ENCODE results near the gene RBPJL. TPM values are rescaled to one million over a fixed set of nuclear protein-coding genes. Genes with fewer than 3 reads are reported as not detected.
A peak's percentile ranks its signal among the peaks of the same experiment; 100 is the strongest.

RBPJL gene
- total RNA-seq, 4 donors from 2014 or later, result not detected

DNA sequence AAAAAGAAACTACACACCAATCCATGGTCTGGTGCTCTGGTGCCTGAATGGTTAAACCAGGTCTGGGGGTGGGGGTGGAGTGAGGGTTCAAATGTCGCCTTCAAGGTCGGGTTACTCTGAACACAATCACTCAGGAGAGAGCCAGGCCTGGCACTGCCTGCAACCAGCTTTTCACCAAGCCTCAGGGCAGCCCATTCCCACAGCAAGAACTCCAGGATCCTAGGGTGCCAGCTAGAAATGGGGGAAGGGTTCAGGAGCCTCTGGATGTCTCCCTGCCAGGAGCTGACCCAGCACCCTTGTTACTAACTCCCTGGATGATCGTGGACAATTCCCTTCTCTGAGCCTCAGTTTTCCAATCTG lies 34.9 kb downstream of the RBPJL start:
- TF ChIP-seq, protein P1, sequence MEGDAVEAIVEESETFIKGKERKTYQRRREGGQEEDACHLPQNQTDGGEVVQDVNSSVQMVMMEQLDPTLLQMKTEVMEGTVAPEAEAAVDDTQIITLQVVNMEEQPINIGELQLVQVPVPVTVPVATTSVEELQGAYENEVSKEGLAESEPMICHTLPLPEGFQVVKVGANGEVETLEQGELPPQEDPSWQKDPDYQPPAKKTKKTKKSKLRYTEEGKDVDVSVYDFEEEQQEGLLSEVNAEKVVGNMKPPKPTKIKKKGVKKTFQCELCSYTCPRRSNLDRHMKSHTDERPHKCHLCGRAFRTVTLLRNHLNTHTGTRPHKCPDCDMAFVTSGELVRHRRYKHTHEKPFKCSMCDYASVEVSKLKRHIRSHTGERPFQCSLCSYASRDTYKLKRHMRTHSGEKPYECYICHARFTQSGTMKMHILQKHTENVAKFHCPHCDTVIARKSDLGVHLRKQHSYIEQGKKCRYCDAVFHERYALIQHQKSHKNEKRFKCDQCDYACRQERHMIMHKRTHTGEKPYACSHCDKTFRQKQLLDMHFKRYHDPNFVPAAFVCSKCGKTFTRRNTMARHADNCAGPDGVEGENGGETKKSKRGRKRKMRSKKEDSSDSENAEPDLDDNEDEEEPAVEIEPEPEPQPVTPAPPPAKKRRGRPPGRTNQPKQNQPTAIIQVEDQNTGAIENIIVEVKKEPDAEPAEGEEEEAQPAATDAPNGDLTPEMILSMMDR (IDR thresholded peaks at IDR 0.05), result no peak
- ATAC-seq (ENCODE audit: low FRiP score) (no peak), DNase-seq (ENCODE audit: low spot score) (no peak)

DNA sequence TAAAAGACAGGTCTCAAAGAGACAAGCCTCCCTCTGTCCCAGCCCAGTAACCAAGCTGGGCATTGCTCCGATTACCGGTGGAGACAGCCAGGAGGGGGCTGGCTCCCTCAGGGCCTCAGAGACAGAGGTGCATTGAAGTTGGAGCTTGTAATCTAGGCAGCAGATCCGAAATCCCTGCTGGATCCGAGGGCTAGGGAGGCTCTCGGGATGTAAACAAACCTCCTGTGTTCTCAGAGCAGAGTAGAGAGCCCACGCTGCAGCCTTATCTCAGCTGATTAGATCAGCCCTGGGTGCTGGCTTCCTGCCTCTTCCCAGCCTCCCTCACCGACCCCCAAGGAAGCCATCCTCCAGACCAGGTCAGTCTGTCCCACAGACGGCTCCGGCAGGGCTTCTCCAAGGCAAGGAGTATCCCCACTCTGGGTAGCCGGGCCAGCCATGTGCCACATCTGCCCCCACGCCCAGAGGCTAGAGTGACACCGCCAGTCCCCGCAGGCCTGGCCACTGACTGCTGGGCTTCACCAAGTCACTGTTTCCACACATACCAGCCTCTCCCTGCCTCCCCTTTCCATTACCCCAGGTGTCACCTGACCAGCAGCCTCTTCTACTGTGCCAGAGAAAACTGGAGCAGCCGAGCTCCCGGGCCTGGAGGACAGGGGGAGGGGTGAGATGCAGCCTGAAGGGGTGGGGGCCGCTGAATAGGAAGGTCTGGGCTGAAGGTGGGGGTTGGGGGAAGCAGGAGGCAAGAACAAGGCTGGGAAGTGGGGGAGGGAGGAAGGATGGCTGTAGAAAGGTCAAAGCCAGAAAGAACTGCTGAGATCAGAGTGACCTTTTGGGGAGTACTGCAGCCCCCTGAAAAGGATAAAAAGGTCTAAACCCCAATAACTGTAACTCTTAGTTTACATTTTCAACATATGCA lies 35.6 kb downstream of the RBPJL start:
- TF ChIP-seq, protein P1 (IDR thresholded peaks at IDR 0.05), result no peak
- DNase-seq (ENCODE audit: low spot score) (no peak), ATAC-seq (ENCODE audit: low FRiP score) (peak; percentile 9)

DNA sequence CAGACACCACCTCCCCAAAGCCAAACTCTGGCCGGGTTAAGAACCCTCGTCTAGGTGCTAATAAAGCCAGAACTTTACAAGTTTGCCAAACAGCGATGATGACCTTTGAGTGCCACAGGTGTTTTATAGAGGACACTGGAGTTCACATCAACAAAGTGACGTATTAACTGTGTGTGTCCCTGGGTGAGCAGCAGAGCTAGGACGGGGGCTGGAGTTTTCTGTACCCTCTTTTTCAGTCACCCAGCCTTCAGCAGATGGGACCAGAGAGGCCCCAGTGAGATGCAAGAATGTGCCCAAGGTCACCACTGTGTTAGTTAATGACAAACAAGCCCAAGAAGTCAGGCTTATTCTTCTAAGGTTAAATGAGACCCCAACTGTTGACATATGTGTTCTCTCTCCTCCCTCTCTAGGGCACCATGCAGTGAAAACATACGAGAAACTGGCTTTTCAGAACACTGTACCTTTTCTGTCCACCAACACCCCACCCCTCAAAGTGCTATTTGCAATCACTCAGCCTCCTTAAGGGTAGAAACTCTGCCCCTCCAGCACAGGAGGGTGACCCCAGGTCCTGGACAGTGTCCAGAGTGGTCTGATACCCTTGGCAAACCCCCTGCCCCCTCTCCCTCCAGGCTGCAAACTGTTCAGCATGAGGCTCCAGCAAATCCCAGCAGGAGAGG lies 36.4 kb downstream of the RBPJL start:
- ATAC-seq (ENCODE audit: low FRiP score), result no peak
- TF ChIP-seq, protein P1 (IDR thresholded peaks at IDR 0.05), result no peak
- no peak for DNase-seq (ENCODE audit: low spot score)

DNA sequence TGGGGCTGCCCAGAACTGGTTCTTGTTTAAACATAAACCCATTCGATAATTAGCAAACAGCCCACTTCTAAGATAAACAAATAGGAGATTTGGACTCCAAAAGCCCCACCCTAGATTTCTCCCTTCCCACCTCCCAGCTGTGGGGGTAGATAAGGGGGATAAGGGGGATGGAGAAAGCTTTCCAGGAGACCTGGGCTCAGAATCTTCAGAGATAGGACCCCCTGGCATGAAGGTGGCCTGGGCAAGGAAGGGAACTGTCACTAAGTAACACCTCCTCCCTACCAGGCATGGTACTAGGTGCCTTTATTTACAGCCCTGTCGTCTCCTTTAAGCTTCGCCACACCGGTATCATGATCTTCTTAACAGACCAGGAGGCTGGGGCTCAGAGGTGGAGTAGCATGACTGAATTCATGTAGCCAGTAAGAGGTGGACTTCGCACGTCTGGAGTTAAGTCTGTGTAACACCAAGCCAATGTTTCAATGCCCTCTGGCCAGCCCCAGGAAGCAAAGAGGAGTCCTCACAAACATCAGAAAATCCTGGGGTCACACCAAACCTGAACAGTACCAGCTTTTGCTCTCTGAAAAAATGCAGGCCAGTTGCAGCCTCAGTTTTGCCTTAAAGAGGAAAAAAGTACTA lies 37.0 kb downstream of the RBPJL start:
- TF ChIP-seq, protein P1 (IDR thresholded peaks at IDR 0.05), result no peak
- ATAC-seq (ENCODE audit: low FRiP score), result no peak
- DNase-seq (ENCODE audit: low spot score), result no peak

DNA sequence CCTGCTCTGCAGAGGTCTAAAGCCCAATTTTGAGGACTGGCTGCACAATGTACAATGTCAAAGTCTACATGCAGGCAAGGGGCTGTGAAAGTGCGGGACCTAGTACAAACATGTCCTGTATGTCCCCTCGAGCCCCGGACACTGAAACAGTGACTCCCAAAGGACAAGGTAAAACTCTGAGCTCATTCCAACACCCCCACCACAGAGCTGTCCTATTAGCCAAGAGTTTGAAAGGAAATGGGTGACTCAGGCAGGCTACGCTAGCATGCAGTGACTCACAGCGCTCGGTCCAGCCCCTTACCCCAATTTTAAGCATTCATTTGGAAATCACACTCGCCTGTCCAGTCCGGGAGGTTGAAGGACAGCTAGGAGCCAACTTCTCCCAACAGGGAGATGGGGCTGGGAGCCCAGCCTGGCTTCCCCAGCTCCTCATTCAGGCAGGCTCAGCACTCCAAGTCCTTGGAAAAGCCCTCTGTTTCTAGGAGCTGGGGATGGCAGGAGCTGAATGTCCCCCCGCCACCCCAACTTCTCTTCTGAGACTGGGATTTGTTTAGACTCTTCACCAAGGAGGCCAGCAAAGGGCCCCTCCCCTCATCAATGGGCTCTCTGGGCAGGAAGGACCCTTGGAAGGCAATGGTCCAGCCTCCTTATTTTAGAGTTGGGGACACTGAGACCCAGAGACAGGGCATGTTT lies 37.7 kb downstream of the RBPJL start:
- TF ChIP-seq, protein P1 (IDR thresholded peaks at IDR 0.05), result no peak
- peak; percentile 60 for ATAC-seq (ENCODE audit: low FRiP score)
- DNase-seq (ENCODE audit: low spot score), result peak; percentile 54

DNA sequence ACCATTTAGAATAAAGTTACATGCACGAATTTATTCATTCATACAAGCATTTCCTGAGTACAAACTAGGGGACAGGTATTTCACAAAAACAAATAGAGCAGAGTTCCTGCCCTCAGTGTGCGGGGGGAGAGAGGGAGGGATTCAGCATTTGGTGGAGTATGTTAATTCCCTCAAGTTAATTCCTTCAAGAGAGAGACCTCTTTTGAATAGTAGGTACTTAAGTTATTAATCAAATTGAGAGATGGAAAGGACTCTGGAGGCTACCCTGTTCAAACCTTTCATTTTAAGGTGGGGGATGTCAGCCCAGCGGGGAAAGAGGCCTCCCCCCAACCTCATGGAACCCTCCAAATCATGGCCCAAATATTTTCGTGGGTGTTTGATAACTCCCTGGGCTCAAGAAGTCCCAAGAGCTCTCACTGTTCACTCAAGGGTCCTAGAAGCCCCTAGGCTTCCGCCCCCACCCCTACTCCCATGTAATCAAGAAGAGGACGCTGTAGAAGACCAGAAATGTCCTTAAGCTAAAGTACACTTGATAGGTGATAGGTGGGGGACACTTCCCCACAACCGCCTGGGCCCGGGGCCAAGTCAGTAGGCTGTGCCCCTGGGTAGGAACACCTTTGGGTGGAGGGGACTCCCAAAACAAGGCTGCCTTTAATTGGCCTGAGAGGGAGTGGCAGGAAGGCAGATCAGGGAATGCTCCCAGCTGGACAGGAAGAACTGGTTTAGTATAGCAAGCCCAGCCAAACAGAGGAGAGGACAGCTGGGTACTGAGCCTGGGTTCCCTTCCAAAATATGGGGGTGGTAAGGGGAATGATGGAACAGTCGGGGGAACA lies 38.7 kb downstream of the RBPJL start:
- DNase-seq (ENCODE audit: low spot score) (no peak), ATAC-seq (ENCODE audit: low FRiP score) (no peak)
- TF ChIP-seq, protein P1 (IDR thresholded peaks at IDR 0.05), result no peak

Measured in omental fat pad (tissue), 4 donors.